Bronchial epithelial cell (primary cell): ENCODE measurements around the gene SESN2. TPM values are rescaled to one million over a fixed set of nuclear protein-coding genes. Genes with fewer than 3 reads are reported as not detected.

Source experiments
- DNase-seq: peaks from one replicate; pipeline ENCODE4 v3.0.0-alpha.2; 2010; ENCODE audit warnings: low read depth
- FAIRE-seq: peaks from 2 replicates; lab custom pipeline; 2011; peaks lifted over from hg19 to GRCh38; lab: Jason Lieb, UNC
- H3K27me3 ChIP-seq: 2 replicates; pipeline ENCODE4 v1.5.1; 2011; ENCODE audit warnings: low read length; ENCODE audit not compliant: control insufficient read depth, insufficient read depth
- H3K36me3 ChIP-seq: 2 replicates; pipeline ENCODE4 v1.5.1; 2011; ENCODE audit warnings: low read length; ENCODE audit not compliant: control insufficient read depth, insufficient read depth
- H3K4me3 ChIP-seq: 2 replicates; pipeline ENCODE4 v1.5.1; 2011; ENCODE audit warnings: mild to moderate bottlenecking, low read depth, low read length, control low read depth
- total RNA-seq: library from RNA; depleted of rRNA; stranded (reverse); fragments of >200 nt; gene quantifications from 2 replicates; pipeline ENCODE4 v1.2.1, GENCODE V29; 2014
- TF ChIP-seq, protein P1 (sequence below): IDR thresholded peaks from 2 replicates; pipeline ENCODE4 v1.5.1; 2011; ENCODE audit warnings: mild to moderate bottlenecking, moderate library complexity, low read length, control low read depth, inconsistent platforms; ENCODE audit not compliant: insufficient read depth, severe bottlenecking

SESN2 gene
- total RNA-seq, 1 donor from 2014 or later, result 24.2 TPM

DNA sequence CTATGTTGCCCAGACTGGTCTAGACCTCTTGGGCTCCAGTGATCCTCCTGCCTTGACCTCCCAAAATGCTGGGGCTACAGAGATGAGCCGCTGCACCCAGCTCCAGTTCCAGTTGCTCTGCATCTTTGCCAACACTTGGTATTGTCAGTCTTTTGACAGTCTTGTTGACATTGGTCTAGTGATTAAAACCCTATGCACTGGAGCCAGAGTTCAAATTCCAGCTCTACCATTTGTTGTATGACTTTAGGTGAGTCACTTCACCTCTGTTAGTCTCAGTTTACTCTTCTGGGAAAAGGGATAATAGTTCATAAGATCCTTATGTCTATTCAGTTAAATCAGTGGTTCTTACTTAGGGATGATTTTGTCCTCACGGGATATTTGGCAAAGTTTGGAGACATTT lies 36.6 kb downstream of the SESN2 start:
- TF ChIP-seq, protein P1, sequence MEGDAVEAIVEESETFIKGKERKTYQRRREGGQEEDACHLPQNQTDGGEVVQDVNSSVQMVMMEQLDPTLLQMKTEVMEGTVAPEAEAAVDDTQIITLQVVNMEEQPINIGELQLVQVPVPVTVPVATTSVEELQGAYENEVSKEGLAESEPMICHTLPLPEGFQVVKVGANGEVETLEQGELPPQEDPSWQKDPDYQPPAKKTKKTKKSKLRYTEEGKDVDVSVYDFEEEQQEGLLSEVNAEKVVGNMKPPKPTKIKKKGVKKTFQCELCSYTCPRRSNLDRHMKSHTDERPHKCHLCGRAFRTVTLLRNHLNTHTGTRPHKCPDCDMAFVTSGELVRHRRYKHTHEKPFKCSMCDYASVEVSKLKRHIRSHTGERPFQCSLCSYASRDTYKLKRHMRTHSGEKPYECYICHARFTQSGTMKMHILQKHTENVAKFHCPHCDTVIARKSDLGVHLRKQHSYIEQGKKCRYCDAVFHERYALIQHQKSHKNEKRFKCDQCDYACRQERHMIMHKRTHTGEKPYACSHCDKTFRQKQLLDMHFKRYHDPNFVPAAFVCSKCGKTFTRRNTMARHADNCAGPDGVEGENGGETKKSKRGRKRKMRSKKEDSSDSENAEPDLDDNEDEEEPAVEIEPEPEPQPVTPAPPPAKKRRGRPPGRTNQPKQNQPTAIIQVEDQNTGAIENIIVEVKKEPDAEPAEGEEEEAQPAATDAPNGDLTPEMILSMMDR, result no peak
- no peak for DNase-seq
- Histone ChIP-seq H3K36me3 (no peaks in the 10 kb centered on the region), H3K4me3 (no peak overlapping the region), H3K27me3 (no peaks in the 10 kb centered on the region)
- no peak for FAIRE-seq

DNA sequence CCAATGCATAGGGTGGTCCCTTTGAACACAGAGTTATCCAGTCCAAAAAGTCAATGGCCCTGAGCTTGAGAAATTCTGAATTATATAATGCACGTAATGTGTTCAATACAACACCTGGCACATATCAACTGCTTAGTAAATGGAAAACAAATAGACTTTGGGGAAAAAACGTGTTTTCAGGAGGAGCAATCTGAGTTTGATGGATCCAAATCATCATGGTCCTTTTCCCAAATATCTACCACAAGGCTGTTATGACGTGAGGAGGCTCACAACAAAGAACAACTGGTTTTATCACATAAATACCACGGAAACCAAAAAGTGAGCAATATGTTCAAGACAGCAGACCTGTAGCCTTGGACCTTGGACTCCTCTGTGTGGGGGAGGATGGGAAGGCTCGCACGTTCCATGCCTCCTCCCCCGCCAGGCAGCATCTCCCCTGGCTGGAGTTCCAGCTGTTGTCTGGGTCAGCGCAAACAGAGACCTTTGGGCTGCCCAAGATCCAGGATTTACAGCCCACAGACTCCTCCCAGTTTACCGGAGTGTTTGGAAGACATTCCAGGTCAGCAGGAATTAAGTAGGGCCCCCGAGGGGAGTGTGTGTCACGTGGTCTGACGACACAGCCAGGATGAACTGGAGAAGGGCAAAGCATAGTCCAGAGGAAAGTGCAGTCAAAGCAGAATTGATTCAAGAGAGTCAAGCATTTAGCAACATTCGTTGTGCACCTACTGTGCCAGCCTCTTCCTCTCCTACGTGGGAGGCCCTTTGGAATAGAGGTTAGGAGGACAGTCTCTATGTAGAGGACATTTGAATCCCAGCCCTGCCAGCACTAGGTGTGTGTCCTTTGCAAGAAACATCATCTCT lies 37.3 kb downstream of the SESN2 start:
- DNase-seq, result peak; percentile 24
- no peak for FAIRE-seq
- TF ChIP-seq, protein P1, result no peak

GRCh38 chr1:28297826-28298225 lies 38.5 kb downstream of the SESN2 start:
- Histone ChIP-seq H3K4me3 (no peak overlapping the region), H3K36me3 (no peaks in the 10 kb centered on the region), H3K27me3 (no peaks in the 10 kb centered on the region)
- DNase-seq (no peak), FAIRE-seq (no peak)
- TF ChIP-seq, protein P1, result no peak

More for the DNA sequence above, 37.3 kb downstream of the SESN2 start:
- H3K27me3 ChIP-seq, result no peaks in the 10 kb centered on the region
- no peak overlapping the region for H3K4me3 ChIP-seq
- no peaks in the 10 kb centered on the region for H3K36me3 ChIP-seq

- Histone ChIP-seq H3K27me3 (no peaks in the 10 kb centered on the region), H3K36me3 (no peaks in the 10 kb centered on the region), H3K4me3 (no peak overlapping the region)
- TF ChIP-seq, protein P1, result no peak
- DNase-seq, result no peak
- no peak for FAIRE-seq
Observed at GRCh38 chr1:28298438-28298837, 39.1 kb downstream of the SESN2 start.

DNA sequence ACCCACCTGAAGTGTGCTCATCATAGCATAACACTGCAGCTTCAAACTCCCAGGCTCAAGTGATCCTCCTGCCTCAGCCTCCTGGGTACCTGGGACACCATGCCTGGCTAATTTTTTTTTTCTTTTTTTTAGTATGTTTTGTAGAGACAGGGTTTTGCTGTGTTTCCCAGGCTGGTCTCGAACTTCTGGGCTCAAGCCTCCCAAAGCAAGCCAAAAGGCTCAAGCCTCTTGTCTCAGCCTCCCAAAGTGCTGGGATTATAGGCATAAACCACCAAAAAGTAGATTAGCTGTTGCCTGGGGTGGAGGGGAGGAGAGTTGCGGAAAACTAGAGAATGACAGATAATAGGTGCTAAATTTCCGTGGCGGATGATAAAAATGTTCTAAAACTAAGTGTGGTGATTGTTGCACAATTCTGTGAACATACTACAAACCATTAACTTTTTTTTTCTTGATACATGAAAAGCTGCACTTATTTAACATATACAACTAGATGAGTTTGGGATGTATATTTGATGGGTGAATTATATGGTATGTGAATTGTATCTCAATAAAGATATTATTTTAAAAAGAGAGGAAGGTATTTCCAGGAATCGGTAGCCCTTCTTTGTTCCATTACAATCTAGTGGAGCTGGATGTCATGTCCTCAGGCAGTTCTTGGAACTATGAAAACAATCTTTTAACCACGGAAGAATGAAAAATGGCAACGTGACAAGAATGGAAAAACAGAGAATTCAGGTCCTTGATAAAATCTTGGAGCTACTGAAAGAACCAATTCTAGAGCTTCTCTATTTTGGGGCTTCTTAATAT lies 42.3 kb downstream of the SESN2 start:
- FAIRE-seq, result no peak
- no peaks in the 10 kb centered on the region for H3K27me3 ChIP-seq
- no peak for DNase-seq
- no peaks in the 10 kb centered on the region for H3K36me3 ChIP-seq
- TF ChIP-seq, protein P1, result no peak
- no peak overlapping the region for H3K4me3 ChIP-seq
